ENCODE measurements around the gene C17orf107. TPM values are rescaled to one million over a fixed set of nuclear protein-coding genes. Genes with fewer than 3 reads are reported as not detected.

C17orf107 gene
- total RNA-seq, 1 donor from 2014 or later = 1.1 TPM

DNA sequence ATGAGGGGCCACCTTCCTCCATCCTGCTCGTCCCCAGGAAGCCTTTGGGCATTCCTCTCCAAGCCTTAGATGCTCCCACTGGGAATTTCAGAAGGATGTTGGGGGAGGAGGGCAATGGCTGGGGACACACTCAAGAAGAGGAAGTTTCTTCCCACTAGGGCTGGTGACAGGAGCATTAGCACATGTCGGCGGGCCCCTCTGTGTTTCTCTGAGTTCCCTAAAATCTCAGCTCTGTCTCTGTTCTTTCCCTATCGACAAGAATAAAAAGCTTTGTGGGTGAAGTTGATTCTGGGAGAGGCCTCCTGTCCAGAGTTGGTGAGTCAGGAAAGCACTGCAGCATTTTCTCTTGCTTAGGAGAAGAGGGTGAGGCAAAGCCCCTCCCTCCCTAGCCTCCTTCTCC is 19.7 kb upstream of the C17orf107 start:
- Histone ChIP-seq H3K9me3 (ENCODE audit: low read depth) (no peaks in the 10 kb centered on the region), H3K4me3 (no peak overlapping the region), H3K9ac (no peak overlapping the region), H3K27ac (no peak overlapping the region), H3K79me2 (ENCODE audit: low read depth) (no peaks in the 10 kb centered on the region), H3K4me2 (no peak overlapping the region), H3K4me1 (no peaks in the 10 kb centered on the region), H4K20me1 (ENCODE audit: low read depth) (peaks cover 3% of the 10 kb centered on the region), H3K36me3 (no peaks in the 10 kb centered on the region), H3F3A (ENCODE audit: low read depth) (peaks cover 5% of the 10 kb centered on the region), H2AFZ (replicated peaks) (no peak overlapping the region), H3K27me3 (no peaks in the 10 kb centered on the region)
- H3K4me1 Mint-ChIP-seq = no peaks in the 10 kb centered on the region
- no peaks in the 10 kb centered on the region for H3K9me3 Mint-ChIP-seq
- H3K27ac Mint-ChIP-seq = peak overlapping the region; percentile 10
- peaks cover 2% of the 10 kb centered on the region for H3K36me3 Mint-ChIP-seq
- no peak for DNase-seq (ENCODE audit: low spot score)
- peaks cover 2% of the 10 kb centered on the region for H3K27me3 Mint-ChIP-seq (ENCODE audit: insufficient read depth, low read depth)
- no peak overlapping the region for H3K4me3 Mint-ChIP-seq
- TF ChIP-seq, protein P1, sequence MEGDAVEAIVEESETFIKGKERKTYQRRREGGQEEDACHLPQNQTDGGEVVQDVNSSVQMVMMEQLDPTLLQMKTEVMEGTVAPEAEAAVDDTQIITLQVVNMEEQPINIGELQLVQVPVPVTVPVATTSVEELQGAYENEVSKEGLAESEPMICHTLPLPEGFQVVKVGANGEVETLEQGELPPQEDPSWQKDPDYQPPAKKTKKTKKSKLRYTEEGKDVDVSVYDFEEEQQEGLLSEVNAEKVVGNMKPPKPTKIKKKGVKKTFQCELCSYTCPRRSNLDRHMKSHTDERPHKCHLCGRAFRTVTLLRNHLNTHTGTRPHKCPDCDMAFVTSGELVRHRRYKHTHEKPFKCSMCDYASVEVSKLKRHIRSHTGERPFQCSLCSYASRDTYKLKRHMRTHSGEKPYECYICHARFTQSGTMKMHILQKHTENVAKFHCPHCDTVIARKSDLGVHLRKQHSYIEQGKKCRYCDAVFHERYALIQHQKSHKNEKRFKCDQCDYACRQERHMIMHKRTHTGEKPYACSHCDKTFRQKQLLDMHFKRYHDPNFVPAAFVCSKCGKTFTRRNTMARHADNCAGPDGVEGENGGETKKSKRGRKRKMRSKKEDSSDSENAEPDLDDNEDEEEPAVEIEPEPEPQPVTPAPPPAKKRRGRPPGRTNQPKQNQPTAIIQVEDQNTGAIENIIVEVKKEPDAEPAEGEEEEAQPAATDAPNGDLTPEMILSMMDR (IDR thresholded peaks at IDR 0.05) = no peak
- TF ChIP-seq EZH2 (IDR thresholded peaks at IDR 0.05) = no peak
- no peak for TF ChIP-seq EZH2phosphoT487 (IDR thresholded peaks at IDR 0.05)

DNA sequence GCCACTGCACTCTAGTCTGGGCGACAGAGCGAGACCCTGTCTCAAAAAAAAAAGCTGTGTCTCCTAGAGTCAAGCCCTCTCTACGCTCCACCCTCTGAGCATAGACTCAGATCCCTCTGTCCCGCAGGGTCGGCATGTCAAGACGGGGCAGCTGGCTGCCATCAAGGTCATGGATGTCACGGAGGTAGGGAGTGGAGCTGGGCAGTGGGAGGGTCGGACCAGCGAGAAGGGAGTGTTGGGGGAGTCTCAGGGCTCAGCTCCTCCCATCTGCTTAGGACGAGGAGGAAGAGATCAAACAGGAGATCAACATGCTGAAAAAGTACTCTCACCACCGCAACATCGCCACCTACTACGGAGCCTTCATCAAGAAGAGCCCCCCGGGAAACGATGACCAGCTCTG is 18.5 kb upstream of the C17orf107 start:
- Mint-ChIP-seq H3K4me1 (no peaks in the 10 kb centered on the region), H3K36me3 (peaks cover 9% of the 10 kb centered on the region), H3K27ac (no peak overlapping the region), H3K9me3 (no peaks in the 10 kb centered on the region), H3K4me3 (no peak overlapping the region), H3K27me3 (ENCODE audit: insufficient read depth, low read depth) (peaks cover 2% of the 10 kb centered on the region)
- peaks cover 5% of the 10 kb centered on the region for H3F3A ChIP-seq (ENCODE audit: low read depth)
- TF ChIP-seq, protein P1 (IDR thresholded peaks at IDR 0.05) = no peak
- no peak for TF ChIP-seq EZH2phosphoT487 (IDR thresholded peaks at IDR 0.05)
- no peak for TF ChIP-seq EZH2 (IDR thresholded peaks at IDR 0.05)
- no peak overlapping the region for H2AFZ ChIP-seq (replicated peaks)
- H3K4me1 ChIP-seq = no peaks in the 10 kb centered on the region
- no peaks in the 10 kb centered on the region for H3K27me3 ChIP-seq
- no peaks in the 10 kb centered on the region for H3K9me3 ChIP-seq (ENCODE audit: low read depth)
- H3K79me2 ChIP-seq (ENCODE audit: low read depth) = no peaks in the 10 kb centered on the region
- no peak overlapping the region for H3K27ac ChIP-seq
- DNase-seq (ENCODE audit: low spot score) = no peak
- H3K4me3 ChIP-seq = no peak overlapping the region
- no peak overlapping the region for H3K9ac ChIP-seq
- H4K20me1 ChIP-seq (ENCODE audit: low read depth) = peaks cover 3% of the 10 kb centered on the region
- no peaks in the 10 kb centered on the region for H3K36me3 ChIP-seq
- no peak overlapping the region for H3K4me2 ChIP-seq

DNA sequence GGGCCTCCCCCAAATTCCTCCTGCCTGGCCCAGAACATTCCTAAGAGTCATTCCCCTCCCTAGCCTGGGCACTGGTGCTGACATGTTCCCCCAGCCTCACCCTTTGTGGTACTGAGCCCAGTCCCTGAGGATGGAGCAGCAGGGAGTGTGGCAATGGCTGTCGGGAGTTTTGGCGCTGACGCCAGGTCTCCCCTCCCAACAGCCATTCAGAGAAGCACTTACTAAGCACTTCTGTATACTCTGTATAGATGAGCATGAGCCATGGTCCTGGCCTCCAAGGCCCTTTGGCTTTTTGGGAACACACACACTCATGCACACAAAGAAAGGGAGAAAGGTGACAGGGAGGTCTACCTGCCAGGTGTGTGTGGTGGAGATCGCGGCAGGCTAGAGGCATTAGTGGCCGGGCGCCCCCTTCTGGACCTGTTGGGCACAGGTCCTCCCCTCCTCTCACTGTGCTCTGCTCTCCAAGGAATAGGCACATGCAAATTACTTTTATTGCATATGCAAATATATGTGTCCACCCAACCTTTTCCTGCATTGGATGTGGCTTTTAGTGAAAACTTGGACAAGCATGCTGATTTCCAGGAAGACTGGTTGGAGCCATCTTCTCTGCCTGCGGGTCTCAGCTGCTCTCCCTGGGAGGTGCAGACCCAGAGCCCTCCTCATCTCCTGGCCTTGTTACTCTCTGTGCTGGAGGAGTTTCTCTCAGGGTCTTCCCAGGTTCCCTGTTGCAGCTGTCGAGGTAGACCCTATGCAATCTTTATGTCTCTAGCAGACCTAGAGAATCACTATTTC is 17.4 kb upstream of the C17orf107 start:
- H3K9me3 Mint-ChIP-seq = no peaks in the 10 kb centered on the region
- peaks cover 2% of the 10 kb centered on the region for H3K27me3 Mint-ChIP-seq (ENCODE audit: insufficient read depth, low read depth)
- no peak overlapping the region for H3K27ac Mint-ChIP-seq
- peak; percentile 79 for DNase-seq (ENCODE audit: low spot score)
- Histone ChIP-seq H2AFZ (replicated peaks) (no peak overlapping the region), H3K36me3 (no peaks in the 10 kb centered on the region), H3F3A (ENCODE audit: low read depth) (peaks cover 5% of the 10 kb centered on the region), H3K9me3 (ENCODE audit: low read depth) (no peaks in the 10 kb centered on the region), H3K27me3 (no peaks in the 10 kb centered on the region), H3K79me2 (ENCODE audit: low read depth) (no peaks in the 10 kb centered on the region), H3K4me2 (no peak overlapping the region), H3K4me3 (no peak overlapping the region), H3K9ac (no peak overlapping the region), H3K27ac (no peak overlapping the region), H4K20me1 (ENCODE audit: low read depth) (peaks cover 3% of the 10 kb centered on the region), H3K4me1 (no peaks in the 10 kb centered on the region)
- H3K36me3 Mint-ChIP-seq = peaks cover 9% of the 10 kb centered on the region
- H3K4me1 Mint-ChIP-seq = no peaks in the 10 kb centered on the region
- TF ChIP-seq, protein P1 (IDR thresholded peaks at IDR 0.05) = peak; percentile 90
- TF ChIP-seq EZH2phosphoT487 (IDR thresholded peaks at IDR 0.05) = no peak
- TF ChIP-seq EZH2 (IDR thresholded peaks at IDR 0.05) = no peak
- no peak overlapping the region for H3K4me3 Mint-ChIP-seq
